HL-60/S4 treated with phorbol 12-myristate 13-acetate at 8.2 ng/mL for 4 days and 3 days (cell line): ENCODE data around the gene INPP5D.

Source experiments
- in situ Hi-C: fragments of 300-500 bp; cut with MboI; formaldehyde crosslinking; loops from 2 replicates; pipeline ENCODE4 v1.15.0; 2022; ENCODE audit warnings: low sequenced_read_pairs

Gene INPP5D

GRCh38 chr2:233252227-233252626 lies 192.1 kb downstream of the INPP5D start:
- in situ Hi-C loops: no loop called here

DNA sequence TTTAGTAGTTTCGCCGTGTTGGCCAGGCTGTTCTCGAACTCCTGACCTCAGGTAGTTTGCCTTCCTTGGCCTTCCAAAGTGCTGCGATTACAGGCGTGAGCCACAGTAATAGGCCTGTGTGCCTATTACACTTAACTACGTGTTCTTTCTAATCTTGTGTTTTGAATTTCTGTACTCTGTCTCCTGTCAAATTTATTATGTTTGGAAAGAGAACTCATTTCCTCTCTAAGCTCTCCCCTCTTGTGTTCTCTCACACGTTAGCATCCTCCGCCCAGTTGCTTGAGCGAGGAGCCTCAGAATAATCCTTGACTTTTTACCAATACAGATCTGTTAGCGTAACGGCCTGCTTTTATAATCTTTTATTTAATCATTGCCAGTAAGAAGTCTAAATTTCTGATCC lies 195.0 kb downstream of the INPP5D start:
- in situ Hi-C loops: no loop called here

DNA sequence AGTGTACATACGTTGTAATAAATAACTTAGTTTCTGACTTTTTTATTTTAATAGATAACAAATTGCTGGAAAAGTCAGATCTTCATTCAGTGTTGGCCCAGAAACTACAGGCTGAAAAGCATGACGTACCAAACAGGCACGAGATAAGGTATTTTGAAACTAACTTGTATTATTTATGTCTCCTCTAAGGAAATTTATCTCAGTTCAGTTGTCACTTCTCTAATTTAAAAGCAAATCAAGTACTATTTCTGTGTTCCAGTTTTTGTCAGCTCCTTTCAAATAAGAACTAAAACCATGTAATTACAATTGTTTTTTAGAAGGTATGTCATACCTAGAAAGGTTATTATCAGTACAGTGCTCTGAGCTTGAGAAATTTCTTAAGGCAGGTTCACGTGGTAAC lies 195.9 kb downstream of the INPP5D start:
- in situ Hi-C loops: no loop called here
